Right atrium auricular region (tissue), 2 donors: Measurements from ENCODE around the gene KLRF1. TPM values are rescaled to one million over a fixed set of nuclear protein-coding genes. Genes with fewer than 3 reads are reported as not detected.

Experiments used
- DNase-seq: peaks from one replicate; pipeline ENCODE4 v3.0.0-alpha.2; 2019; ENCODE audit warnings: low spot score
- H3K27ac ChIP-seq, 2 donors: fragments of 200-600 bp; sonication (generic); 1 replicate in 1 of 2; 2 replicates in 1 of 2; pipeline ENCODE4 v1.5.1; 2016 to 2019
- H3K27me3 ChIP-seq, 2 donors: fragments of 200-600 bp; sonication (generic); one replicate each; pipeline versions ENCODE4 v1.5.1 to v1.6.0; 2017 to 2019
- H3K36me3 ChIP-seq: fragments of 200-600 bp; sonication (generic); one replicate; pipeline ENCODE4 v1.5.1; 2016
- H3K4me1 ChIP-seq, 2 donors: fragments of 200-600 bp; sonication (generic); one replicate each; pipeline versions ENCODE4 v1.5.1 to v1.6.0; 2017 to 2019
- H3K4me3 ChIP-seq, 2 donors: fragments of 200-600 bp; sonication (generic); 1 replicate in 1 of 2; 2 replicates in 1 of 2; pipeline ENCODE4 v1.5.1; 2017 to 2019; ENCODE audit warnings: mild to moderate bottlenecking in 1 of 2, moderate library complexity in 1 of 2
- H3K9me3 ChIP-seq, 2 donors: fragments of 200-600 bp; sonication (generic); one replicate each; pipeline ENCODE4 v1.5.1; 2019
- total RNA-seq, 2 donors: library from RNA; depleted of rRNA; stranded (reverse); fragments of >200 nt; gene quantifications; one replicate each; pipeline ENCODE4 v1.1.0, GENCODE V29; 2016
- TF ChIP-seq, protein P1 (sequence below), 2 donors: fragments of 200-600 bp; sonication (generic); IDR thresholded peaks; one replicate each; pipeline ENCODE4 v1.5.1; 2019; ENCODE audit warnings: antibody characterized with exemption in 2 of 2

The KLRF1 gene
- total RNA-seq, 2 donors from 2014 or later: 0.47 TPM; not detected in 1

DNA sequence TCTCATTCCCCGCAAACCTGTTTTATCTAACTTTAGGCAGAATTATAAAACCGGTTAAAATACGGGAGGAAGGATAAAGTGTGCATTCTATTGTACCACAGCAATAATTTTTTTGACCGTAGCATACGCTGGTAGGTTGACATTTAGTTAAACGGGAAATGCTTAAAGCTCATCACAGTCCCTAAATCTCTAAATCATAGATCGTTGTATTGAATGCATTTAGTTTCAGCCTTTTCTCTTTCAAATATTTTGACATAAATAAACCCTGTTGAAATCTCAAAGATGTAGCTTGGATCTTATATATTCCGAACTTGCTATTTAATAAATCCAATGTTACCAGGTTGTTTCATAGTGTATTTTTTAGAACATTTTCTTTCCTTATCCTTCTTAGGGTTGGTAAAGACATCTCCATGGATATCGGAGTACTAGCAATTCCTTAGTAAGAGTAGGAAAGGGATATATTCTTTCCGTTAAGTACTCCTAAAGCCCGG lies 41.1 kb downstream of the KLRF1 start:
- no peaks in the 10 kb centered on the region for H3K27me3 ChIP-seq
- H3K4me3 ChIP-seq: peak overlapping the region; percentile 30 to 47
- no peaks in the 10 kb centered on the region for H3K36me3 ChIP-seq
- H3K4me1 ChIP-seq: no peaks in the 10 kb centered on the region
- no peak for DNase-seq
- peak overlapping the region; percentile 74 to 81 for H3K27ac ChIP-seq
- H3K9me3 ChIP-seq: peaks cover 0 to 9% of the 10 kb centered on the region in 2 donors
- TF ChIP-seq, protein P1, sequence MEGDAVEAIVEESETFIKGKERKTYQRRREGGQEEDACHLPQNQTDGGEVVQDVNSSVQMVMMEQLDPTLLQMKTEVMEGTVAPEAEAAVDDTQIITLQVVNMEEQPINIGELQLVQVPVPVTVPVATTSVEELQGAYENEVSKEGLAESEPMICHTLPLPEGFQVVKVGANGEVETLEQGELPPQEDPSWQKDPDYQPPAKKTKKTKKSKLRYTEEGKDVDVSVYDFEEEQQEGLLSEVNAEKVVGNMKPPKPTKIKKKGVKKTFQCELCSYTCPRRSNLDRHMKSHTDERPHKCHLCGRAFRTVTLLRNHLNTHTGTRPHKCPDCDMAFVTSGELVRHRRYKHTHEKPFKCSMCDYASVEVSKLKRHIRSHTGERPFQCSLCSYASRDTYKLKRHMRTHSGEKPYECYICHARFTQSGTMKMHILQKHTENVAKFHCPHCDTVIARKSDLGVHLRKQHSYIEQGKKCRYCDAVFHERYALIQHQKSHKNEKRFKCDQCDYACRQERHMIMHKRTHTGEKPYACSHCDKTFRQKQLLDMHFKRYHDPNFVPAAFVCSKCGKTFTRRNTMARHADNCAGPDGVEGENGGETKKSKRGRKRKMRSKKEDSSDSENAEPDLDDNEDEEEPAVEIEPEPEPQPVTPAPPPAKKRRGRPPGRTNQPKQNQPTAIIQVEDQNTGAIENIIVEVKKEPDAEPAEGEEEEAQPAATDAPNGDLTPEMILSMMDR (IDR thresholded peaks at IDR 0.05): no peak

DNA sequence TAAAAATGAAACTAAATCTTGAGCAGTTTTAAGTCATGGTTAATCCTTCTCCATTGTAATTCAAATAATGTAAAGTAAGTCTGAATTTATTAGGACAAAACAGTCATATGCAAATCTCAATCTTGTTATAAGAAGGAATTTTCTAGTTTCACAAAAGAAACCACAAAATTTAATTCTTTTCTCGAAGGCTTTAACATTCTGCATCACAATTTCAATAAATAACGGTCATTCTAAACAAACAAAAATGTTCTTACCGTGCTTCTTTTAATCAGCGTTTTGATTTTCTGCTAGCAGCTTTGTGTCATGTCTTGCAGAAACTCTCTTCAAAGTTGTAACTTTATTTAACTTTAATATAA lies 41.6 kb downstream of the KLRF1 start:
- peaks cover 0 to 7% of the 10 kb centered on the region in 2 donors for H3K9me3 ChIP-seq
- DNase-seq: no peak
- peak overlapping the region; percentile 74 to 81 for H3K27ac ChIP-seq
- TF ChIP-seq, protein P1 (IDR thresholded peaks at IDR 0.05): no peak
- H3K4me3 ChIP-seq: peak overlapping the region; percentile 30 to 47
- H3K36me3 ChIP-seq: no peaks in the 10 kb centered on the region
- H3K27me3 ChIP-seq: no peaks in the 10 kb centered on the region
- no peaks in the 10 kb centered on the region for H3K4me1 ChIP-seq

DNA sequence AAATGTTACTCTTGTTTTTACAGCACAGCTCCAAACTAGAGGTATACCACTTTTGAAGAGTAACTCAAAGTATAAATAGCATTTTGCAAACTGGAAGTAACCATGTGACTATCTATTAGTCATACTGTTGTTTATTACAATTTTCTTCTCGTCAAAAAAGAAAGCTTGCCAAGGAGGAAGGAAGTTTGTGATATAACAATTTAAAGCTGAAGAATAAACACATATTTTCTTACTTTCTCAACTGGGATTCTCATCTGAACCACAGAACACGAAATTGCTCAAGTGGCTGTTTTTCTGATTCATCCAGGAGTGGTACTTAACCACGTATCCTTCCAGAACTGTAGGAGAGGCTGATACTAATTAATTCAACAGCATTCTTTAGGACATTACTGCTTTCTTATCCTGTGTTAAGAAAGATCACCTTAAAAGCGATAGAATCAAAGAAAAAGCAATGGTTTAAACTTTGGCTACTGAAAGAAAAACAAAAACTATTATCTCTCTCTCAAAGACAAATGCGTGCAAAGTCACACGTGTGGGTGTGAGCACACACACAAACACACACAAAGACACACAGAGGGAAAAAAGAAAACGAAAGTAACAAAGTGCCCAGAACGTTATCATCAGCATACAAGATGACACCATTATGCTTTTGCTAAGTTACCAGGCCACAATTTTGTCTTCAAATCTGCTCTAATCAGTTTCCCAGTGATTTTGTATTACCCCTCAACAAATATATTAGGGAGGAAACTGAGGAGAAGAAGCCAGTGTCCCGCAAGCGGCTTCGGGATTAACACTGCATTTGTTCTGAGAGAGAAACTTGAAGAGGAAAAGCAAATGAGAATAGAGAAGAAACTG lies 42.3 kb downstream of the KLRF1 start, which contains the start of gene CLEC2B:
Gene CLEC2B, minus strand, starts transcription at position 48 of the 855 bp plus-strand sequence.
- H3K4me1 ChIP-seq: no peaks in the 10 kb centered on the region
- no peaks in the 10 kb centered on the region for H3K36me3 ChIP-seq
- peak within 1 kb of the TSS; percentile 74 to 81 for H3K27ac ChIP-seq
- peak within 1 kb of the TSS; percentile 30 to 47 for H3K4me3 ChIP-seq
- no peak for DNase-seq
- TF ChIP-seq, protein P1 (IDR thresholded peaks at IDR 0.05): no peak
- H3K9me3 ChIP-seq: peaks cover 0 to under 1% of the 10 kb centered on the region in 2 donors
- H3K27me3 ChIP-seq: no peaks in the 10 kb centered on the region

DNA sequence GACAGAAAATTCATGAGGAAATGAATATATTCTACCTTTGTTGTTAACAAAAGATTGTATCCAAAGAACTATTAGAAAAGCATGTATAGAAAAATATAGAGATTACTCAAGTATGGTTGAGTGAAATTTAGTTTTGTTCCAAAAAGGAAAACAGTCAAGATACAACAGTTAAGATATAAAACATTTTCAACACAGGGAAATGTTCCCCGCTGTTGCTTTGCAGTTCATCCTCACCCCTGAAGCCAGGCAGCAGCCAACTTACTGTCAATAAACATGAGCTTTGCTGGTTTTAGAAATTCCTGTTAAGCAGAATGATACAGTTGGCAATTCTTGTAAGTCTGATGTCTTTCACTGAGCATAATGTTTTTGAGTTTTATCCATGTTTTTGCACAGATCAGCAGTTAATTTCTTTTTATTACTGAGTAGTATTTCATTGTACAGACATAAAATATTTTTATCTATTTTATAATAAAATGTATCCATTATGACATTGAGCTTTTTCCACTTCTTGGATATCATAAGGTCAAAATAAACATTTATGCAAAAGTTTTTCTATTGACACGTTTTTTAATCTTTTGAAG lies 43.1 kb downstream of the KLRF1 start:
- Histone ChIP-seq H3K27me3 (no peaks in the 10 kb centered on the region), H3K4me3 (peak overlapping the region; percentile 30 to 47), H3K27ac (peak overlapping the region; percentile 74 to 81), H3K4me1 (no peaks in the 10 kb centered on the region), H3K9me3 (no peaks in the 10 kb centered on the region), H3K36me3 (no peaks in the 10 kb centered on the region)
- TF ChIP-seq, protein P1 (IDR thresholded peaks at IDR 0.05): no peak
- DNase-seq: no peak

DNA sequence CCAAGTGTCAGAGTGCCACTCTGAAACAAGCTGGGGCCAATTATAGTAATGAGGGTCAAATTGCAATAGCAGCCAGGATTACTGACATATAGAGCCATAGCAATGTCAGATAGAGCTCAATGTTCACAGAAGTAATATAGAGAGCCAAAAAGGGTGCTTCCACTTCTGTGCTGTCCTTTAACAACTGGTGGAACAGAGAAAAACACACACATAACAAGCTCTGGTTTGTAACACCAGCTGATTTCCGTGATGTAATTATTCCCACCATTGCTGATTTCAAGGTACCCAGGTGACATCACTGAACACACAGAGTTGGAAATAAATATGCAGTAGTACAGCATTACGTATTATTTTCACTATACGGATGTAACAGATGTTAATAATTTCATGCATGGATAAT lies 44.9 kb downstream of the KLRF1 start:
- no peaks in the 10 kb centered on the region for H3K4me1 ChIP-seq
- no peak overlapping the region for H3K27ac ChIP-seq
- DNase-seq: no peak
- TF ChIP-seq, protein P1 (IDR thresholded peaks at IDR 0.05): no peak
- no peak overlapping the region for H3K4me3 ChIP-seq
- no peaks in the 10 kb centered on the region for H3K27me3 ChIP-seq
- no peaks in the 10 kb centered on the region for H3K9me3 ChIP-seq
- H3K36me3 ChIP-seq: no peaks in the 10 kb centered on the region
